Peyer's patch (tissue), 4 donors: ENCODE data around the gene SCN9A. TPM values are rescaled to one million over a fixed set of nuclear protein-coding genes. Genes with fewer than 3 reads are reported as not detected.
A peak's percentile ranks its signal among the peaks of the same experiment; 100 is the strongest.

Source experiments
- DNase-seq, 3 donors: peaks; one replicate each; pipeline ENCODE4 v3.0.0-alpha.2; 2017 to 2019
- H3K27ac ChIP-seq, 4 donors: fragments of 200-600 bp; sonication (generic); one replicate each; pipeline ENCODE4 v1.5.1; 2016 to 2019
- H3K27me3 ChIP-seq, 2 donors: fragments of 200-600 bp; sonication (generic); one replicate each; pipeline ENCODE4 v1.5.1; 2019
- H3K36me3 ChIP-seq, 3 donors: fragments of 200-600 bp; sonication (generic); one replicate each; pipeline ENCODE4 v1.5.1; 2016 to 2019
- H3K4me1 ChIP-seq, 4 donors: fragments of 200-600 bp; sonication (generic); one replicate each; pipeline ENCODE4 v1.5.1; 2016 to 2019
- H3K4me3 ChIP-seq, 4 donors: fragments of 200-600 bp; sonication (generic); 1 replicate in 3 of 4; 2 replicates in 1 of 4; pipeline ENCODE4 v1.5.1; 2016 to 2019; ENCODE audit warnings: mild to moderate bottlenecking in 1 of 4
- H3K9me3 ChIP-seq, 4 donors: fragments of 200-600 bp; sonication (generic); one replicate each; pipeline ENCODE4 v1.5.1; 2016 to 2019; ENCODE audit warnings: mild to moderate bottlenecking in 1 of 4
- POLR2A ChIP-seq, 2 donors: fragments of 450-650 bp; IDR thresholded peaks; one replicate each; pipeline ENCODE4 v1.5.1; 2017; ENCODE audit warnings: antibody characterized with exemption in 2 of 2, mild to moderate bottlenecking in 2 of 2, moderate library complexity in 2 of 2
- total RNA-seq, 4 donors: library from RNA; depleted of rRNA; stranded (reverse); fragments of >200 nt; gene quantifications; one replicate each; pipeline ENCODE4 v1.1.0, GENCODE V29; 2016
- TF ChIP-seq, protein P1 (sequence below), 6 experiments: fragments of 450-650 bp in 4 of 6; fragments of 200-600 bp in 2 of 6; sonication (generic) in 1 of 6; IDR thresholded peaks; one replicate each; pipeline ENCODE4 v1.5.1; 2017 to 2019; ENCODE audit warnings: antibody characterized with exemption in 6 of 6, mild to moderate bottlenecking in 3 of 6, moderate library complexity in 1 of 6

Gene SCN9A
- total RNA-seq, result 10 to 100 TPM in 1 of 4 donors, 1 to 10 TPM in 3; 7.5 to 19.8 (median 8.7) TPM

DNA sequence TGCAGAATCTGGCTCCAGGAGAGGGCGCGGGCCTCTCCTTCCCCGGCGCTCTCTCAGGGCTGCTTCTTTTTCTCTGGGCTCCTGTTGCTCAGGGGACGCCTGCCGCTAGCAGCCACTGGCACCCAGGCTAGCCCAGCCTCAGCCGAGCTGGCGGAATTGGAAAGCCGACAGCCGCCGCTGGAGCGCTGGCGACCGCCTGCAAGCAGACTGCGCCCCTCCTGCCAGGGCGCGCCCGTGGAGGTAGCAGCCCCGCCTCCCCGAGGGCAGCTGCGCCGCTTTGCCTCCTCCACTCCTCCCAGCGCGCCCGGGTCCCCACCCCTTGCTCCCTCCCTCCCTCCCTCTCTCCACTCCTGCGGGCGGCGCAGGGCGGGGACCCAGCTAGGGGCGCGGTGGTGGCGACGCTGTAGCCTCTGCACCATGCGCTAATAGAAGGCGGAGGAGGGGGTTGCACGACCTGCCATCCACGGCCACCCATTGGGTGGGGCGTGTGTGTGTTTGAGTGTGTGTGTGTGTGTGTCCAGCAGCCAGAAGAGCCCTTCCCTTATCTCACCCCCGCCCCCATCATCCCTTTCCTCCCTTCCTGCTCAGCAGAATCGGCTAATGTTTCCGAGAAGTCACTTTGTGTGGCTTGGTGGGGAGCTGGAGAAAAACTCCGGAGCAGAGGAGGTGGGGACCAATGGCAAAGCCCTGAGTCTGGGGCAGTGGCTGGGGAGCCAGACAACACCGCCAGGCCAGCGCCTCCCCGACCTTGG lies at the start of gene SCN9A:
TSS of gene SCN9A (minus strand) at position 209 of the 752 bp plus-strand sequence. CDS start 64,188 bp downstream, outside the sequence.
- no peaks in the 10 kb centered on the region for H3K36me3 ChIP-seq
- H3K4me3 ChIP-seq, result peak within 1 kb of the TSS; percentile 27 to 68 (median 50)
- TF ChIP-seq, protein P1, sequence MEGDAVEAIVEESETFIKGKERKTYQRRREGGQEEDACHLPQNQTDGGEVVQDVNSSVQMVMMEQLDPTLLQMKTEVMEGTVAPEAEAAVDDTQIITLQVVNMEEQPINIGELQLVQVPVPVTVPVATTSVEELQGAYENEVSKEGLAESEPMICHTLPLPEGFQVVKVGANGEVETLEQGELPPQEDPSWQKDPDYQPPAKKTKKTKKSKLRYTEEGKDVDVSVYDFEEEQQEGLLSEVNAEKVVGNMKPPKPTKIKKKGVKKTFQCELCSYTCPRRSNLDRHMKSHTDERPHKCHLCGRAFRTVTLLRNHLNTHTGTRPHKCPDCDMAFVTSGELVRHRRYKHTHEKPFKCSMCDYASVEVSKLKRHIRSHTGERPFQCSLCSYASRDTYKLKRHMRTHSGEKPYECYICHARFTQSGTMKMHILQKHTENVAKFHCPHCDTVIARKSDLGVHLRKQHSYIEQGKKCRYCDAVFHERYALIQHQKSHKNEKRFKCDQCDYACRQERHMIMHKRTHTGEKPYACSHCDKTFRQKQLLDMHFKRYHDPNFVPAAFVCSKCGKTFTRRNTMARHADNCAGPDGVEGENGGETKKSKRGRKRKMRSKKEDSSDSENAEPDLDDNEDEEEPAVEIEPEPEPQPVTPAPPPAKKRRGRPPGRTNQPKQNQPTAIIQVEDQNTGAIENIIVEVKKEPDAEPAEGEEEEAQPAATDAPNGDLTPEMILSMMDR (IDR thresholded peaks at IDR 0.05), result no peak
- no peak for TF ChIP-seq POLR2A (IDR thresholded peaks at IDR 0.05)
- H3K27ac ChIP-seq, result peak within 1 kb of the TSS in 3 of 4 donors; percentile 17 to 39 (median 35)
- no peaks in the 10 kb centered on the region for H3K9me3 ChIP-seq
- H3K27me3 ChIP-seq, result no peaks in the 10 kb centered on the region
- no peaks in the 10 kb centered on the region for H3K4me1 ChIP-seq
- DNase-seq, result peak in 2 of 3 donors; percentile 76 to 86

DNA sequence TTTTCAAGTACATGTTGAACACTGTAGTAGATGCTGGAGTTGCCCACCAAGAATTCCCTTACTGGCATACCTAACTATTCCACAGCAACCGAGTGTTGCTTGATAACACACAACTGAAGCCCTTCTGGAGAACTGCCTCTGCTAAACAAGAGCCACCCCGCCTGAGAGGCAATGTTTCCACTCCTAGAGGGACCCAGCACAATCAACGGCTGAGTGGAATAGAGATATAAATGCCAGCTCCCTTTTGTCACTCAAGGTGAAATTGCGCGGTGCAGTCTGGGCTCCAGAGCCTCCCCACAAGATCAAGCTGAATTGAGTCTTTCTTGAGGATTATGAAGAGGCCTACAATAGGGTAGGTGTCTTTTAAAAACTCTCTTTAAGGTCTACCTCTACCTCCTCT lies 49.1 kb upstream of the SCN9A start:
- TF ChIP-seq, protein P1 (IDR thresholded peaks at IDR 0.05), result no peak
- no peak for TF ChIP-seq POLR2A (IDR thresholded peaks at IDR 0.05)
- Histone ChIP-seq H3K4me1 (no peaks in the 10 kb centered on the region), H3K36me3 (no peaks in the 10 kb centered on the region), H3K4me3 (no peak overlapping the region), H3K9me3 (no peaks in the 10 kb centered on the region), H3K27me3 (no peaks in the 10 kb centered on the region), H3K27ac (no peak overlapping the region)
- DNase-seq, result no peak

DNA sequence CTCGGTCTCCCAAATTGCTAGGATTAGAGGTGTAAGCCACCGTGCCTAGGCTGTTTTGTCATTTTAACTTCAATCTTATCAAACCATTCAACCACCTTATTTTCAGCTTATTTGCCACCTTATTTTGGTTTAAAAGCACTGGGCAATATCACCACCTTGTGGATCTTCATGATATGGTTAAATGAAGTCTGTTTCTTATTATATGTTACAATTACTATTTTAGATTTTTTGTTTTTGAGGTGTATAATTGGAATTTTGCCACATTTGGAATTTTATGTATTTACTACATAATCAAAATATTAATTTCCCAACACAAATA lies 43.8 kb upstream of the SCN9A start:
- no peaks in the 10 kb centered on the region for H3K4me1 ChIP-seq
- DNase-seq, result no peak
- H3K27me3 ChIP-seq, result no peaks in the 10 kb centered on the region
- no peak overlapping the region for H3K27ac ChIP-seq
- TF ChIP-seq, protein P1 (IDR thresholded peaks at IDR 0.05), result peak in 3 of 6 experiments; percentile 14 to 35 (median 20)
- no peak for TF ChIP-seq POLR2A (IDR thresholded peaks at IDR 0.05)
- H3K9me3 ChIP-seq, result no peaks in the 10 kb centered on the region
- H3K36me3 ChIP-seq, result no peaks in the 10 kb centered on the region
- no peak overlapping the region for H3K4me3 ChIP-seq

DNA sequence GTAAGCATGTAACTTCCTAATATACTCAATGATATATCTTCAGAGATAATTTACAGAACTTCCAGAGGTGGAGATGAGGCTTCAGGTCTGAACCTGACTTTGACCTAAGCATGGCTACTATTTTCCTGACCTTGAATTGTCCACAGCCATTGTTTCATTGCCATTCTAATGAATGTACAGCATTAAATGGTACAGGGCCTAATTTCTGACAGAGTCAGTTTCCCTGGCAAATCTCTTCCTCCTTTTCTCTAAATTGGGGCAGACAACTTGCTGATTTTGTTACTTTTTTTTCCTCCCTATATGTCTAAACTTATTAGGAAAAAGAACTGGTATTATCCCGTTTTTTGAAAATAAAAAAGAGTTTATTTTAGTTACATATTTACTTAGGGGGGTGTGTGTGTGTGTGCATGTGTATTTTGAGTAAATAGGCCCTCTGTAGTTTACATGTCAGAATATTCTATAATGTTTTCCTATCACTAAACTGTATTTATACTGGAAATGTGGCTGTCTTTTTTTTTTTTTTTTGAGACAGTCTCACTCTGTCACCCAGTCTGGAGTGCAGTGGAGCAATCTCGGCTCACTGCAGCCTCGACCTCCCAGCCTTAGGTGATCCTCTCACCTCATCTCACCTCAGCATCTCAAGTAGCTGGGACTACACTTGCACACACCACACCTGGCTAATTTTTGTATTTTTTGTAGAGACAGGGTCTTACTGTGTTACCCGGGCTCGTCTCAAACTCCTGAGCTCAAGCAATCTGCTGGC lies 43.3 kb upstream of the SCN9A start:
- TF ChIP-seq POLR2A (IDR thresholded peaks at IDR 0.05), result no peak
- TF ChIP-seq, protein P1 (IDR thresholded peaks at IDR 0.05), result no peak
- no peaks in the 10 kb centered on the region for H3K9me3 ChIP-seq

DNA sequence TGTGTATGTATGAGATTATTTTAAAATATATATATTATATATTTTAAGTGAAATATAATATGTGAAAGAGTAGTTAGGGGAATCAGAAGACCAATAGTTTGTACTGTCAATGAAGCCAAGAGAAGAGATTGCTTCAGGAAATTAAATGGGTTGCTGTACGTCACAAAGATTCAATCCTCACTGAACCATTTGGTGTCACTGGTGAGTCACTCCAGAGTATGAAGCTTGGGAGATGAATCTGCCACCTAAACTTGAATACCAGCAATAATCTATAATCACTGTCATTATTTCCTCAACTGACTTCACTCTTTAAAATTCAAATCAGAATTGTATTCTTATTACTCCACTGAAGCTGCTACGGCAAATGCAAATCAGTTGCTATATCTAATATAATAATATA lies 41.9 kb upstream of the SCN9A start:
- Histone ChIP-seq H3K9me3 (no peaks in the 10 kb centered on the region), H3K27me3 (no peaks in the 10 kb centered on the region), H3K4me1 (no peaks in the 10 kb centered on the region), H3K4me3 (no peak overlapping the region), H3K27ac (no peak overlapping the region), H3K36me3 (no peaks in the 10 kb centered on the region)
- TF ChIP-seq, protein P1 (IDR thresholded peaks at IDR 0.05), result no peak
- no peak for TF ChIP-seq POLR2A (IDR thresholded peaks at IDR 0.05)
- DNase-seq, result no peak

More for the DNA sequence above, 43.3 kb upstream of the SCN9A start:
- DNase-seq, result no peak
- Histone ChIP-seq H3K27ac (no peak overlapping the region), H3K27me3 (no peaks in the 10 kb centered on the region), H3K36me3 (no peaks in the 10 kb centered on the region), H3K4me1 (no peaks in the 10 kb centered on the region), H3K4me3 (no peak overlapping the region)
